Spleen (tissue), 11 donors: ENCODE results near the gene C19orf85. TPM values are rescaled to one million over a fixed set of nuclear protein-coding genes. Genes with fewer than 3 reads are reported as not detected.
A peak's percentile ranks its signal among the peaks of the same experiment; 100 is the strongest.
"Not testable (repeated sequence)": the region's sequence is repeated elsewhere in the genome, so short reads cannot be mapped to it uniquely, and the experiment has no call there.

Experiments
- DNase-seq: peaks from one replicate; pipeline ENCODE4 v3.0.0-alpha.2; 2020
- H3K27ac ChIP-seq, 8 donors: fragments of 200-600 bp; sonication (generic) in 7 of 8; 1 replicate in 4 of 8; 2 replicates in 4 of 8; pipeline versions ENCODE4 v1.5.0 to v1.8.0; 2016 to 2021; ENCODE audit warnings: inconsistent platforms in 4 of 8, mild to moderate bottlenecking in 4 of 8, moderate library complexity in 1 of 8
- H3K27me3 ChIP-seq, 7 donors: fragments of 200-600 bp; sonication (generic) in 6 of 7; replicated peaks in 1 of 7; 1 replicate in 4 of 7; 2 replicates in 3 of 7; pipeline versions ENCODE4 v1.5.0 to v1.8.0; 2016 to 2021; ENCODE audit warnings: inconsistent platforms in 3 of 7, mild to moderate bottlenecking in 1 of 7
- H3K36me3 ChIP-seq, 6 donors: fragments of 200-600 bp; sonication (generic) in 5 of 6; 1 replicate in 4 of 6; 2 replicates in 2 of 6; pipeline versions ENCODE4 v1.5.0 to v1.8.0; 2016 to 2021; ENCODE audit warnings: inconsistent platforms in 2 of 6
- H3K4me1 ChIP-seq, 6 donors: fragments of 200-600 bp; sonication (generic) in 5 of 6; 1 replicate in 3 of 6; 2 replicates in 3 of 6; pipeline versions ENCODE4 v1.5.0 to v1.8.0; 2016 to 2021; ENCODE audit warnings: inconsistent platforms in 3 of 6
- H3K4me3 ChIP-seq, 8 donors: fragments of 200-600 bp; sonication (generic) in 7 of 8; 1 replicate in 4 of 8; 2 replicates in 4 of 8; pipeline versions ENCODE4 v1.5.0 to v1.8.0; 2016 to 2021; ENCODE audit warnings: inconsistent platforms in 4 of 8, mild to moderate bottlenecking in 4 of 8, moderate library complexity in 2 of 8
- H3K9me3 ChIP-seq, 8 donors: fragments of 200-600 bp; sonication (generic) in 7 of 8; 1 replicate in 4 of 8; 2 replicates in 4 of 8; pipeline versions ENCODE4 v1.5.0 to v1.8.0; 2016 to 2021; ENCODE audit warnings: inconsistent platforms in 4 of 8
- POLR2A ChIP-seq, 3 donors: fragments of 450-650 bp; IDR thresholded peaks; one replicate each; pipeline ENCODE4 v1.5.1; 2017; ENCODE audit warnings: antibody characterized with exemption in 3 of 3, mild to moderate bottlenecking in 1 of 3
- POLR2AphosphoS5 ChIP-seq, 3 donors: sonication (generic); formaldehyde crosslinking; IDR thresholded peaks; one replicate each; pipeline ENCODE4 v1.5.1; 2017; ENCODE audit warnings: antibody characterized with exemption in 3 of 3
- WGBS, 5 donors: extraction: QIAGEN DNeasy Blood & Tissue Kit in 3 of 5; methylation state at CpG; one replicate each; pipeline versions ENCODE4 v1.1.5 to v1.1.7; 2013 to 2018; 5-methylcytosine and 5-hydroxymethylcytosine counted together
- intact Hi-C: fragments of 100-400 bp; cut with DNase I; formaldehyde crosslinking; loops from one replicate; pipeline ENCODE4 v1.15.0; 2023; ENCODE audit warnings: low total_unique reads
- polyA plus RNA-seq, 3 donors: library from polyadenylated mRNA; stranded (reverse); fragments of 200-250 nt; gene quantifications; one replicate each; pipeline ENCODE4 v1.2.1, GENCODE V29; 2013
- total RNA-seq, 7 donors: library from RNA; depleted of rRNA in 3 of 7; stranded (reverse); fragments of >200 nt in 3 of 7; fragmentation: NEBNext Ultra II Directional in 4 of 7; extraction: Animal tissue kit (Norgen Biotek cat#: 25700) in 4 of 7; gene quantifications; one replicate each; pipeline versions ENCODE4 v1.1.0 to v1.2.1, GENCODE V29; 2016 to 2021
- TF ChIP-seq, protein P1 (sequence below), 11 experiments: fragments of 200-600 bp in 7 of 11; fragments of 450-650 bp in 4 of 11; sonication (generic) in 4 of 11; IDR thresholded peaks in 8 of 11; conservative IDR thresholded peaks in 3 of 11; 1 replicate in 7 of 11; 2 replicates in 4 of 11; pipeline versions ENCODE4 v1.4.0 to v1.8.0; 2016 to 2021; ENCODE audit warnings: antibody characterized with exemption in 11 of 11, inconsistent platforms in 4 of 11, mild to moderate bottlenecking in 1 of 11
- donor health status: healthy with polysubstance abuse.
- donor health status: DM: no; HTN: no; CAD: no; lungs with moderate emphysema.
- donor health status: DM: no; HTN: no; CAD: no.
- donor health status: Bipolar disorder and iron deficiency.
- donor health status: healthy.
- donor health status: DM: no; HTN: no; CAD: no.
- donor health status: DM: yes; HTN: yes; CAD: no.

The C19orf85 gene
- total and polyA plus RNA-seq, 10 donors: not detected

DNA sequence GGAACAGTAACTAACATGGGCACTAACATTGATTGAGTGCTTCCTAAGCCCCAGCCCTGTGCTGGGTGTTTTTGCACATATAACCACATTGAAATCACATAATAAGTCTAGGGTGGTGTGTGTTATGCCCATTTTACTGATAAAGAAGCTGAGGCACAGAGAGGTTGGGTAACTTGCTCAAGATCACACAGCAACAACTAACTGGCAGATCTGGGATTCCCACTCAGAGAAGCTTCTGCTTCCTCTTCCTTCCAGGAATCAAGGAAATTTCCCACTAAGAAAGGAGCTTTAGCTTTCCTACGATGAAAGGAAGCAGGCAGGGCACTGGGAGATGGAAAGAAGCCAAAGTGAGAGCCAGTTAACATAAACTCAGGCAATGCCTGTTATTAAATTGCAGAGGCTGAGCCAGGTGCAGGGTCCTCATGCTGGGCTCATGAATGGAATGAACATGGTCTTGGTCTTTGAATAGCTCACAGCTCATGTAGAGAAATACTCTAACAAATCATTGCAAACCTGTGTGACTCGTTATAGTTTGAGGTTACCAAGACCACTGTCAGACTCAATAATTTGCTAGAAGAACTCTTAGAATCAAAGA, 33.8 kb upstream of the C19orf85 start:
- WGBS, 5 donors: 28 to 71% (median 36%) methylated on average over 2 of the region's 2 CpGs
- intact Hi-C loops: no loop called here
- no peak overlapping the region for H3K27ac ChIP-seq

DNA sequence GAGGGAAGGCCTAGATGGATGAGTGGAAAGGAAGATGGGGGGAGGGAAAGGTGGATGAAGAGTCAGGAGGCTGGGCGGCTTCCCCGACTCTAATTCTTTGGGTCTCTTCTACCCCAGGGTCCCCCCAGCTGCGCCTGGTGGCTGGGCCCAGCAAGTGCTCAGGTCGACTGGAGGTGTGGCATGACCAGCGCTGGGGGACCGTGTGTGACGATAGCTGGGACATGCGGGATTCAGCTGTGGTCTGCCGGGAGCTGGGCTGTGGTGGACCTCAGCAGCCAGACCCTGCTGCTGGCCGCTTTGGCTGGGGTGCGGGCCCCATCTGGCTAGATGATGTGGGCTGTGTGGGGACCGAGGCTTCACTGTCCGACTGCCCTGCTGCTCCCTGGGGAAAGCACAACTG, 33.2 kb upstream of the C19orf85 start:
- Histone ChIP-seq H3K4me1 (peaks cover 0 to 4% (median 1%) of the 10 kb centered on the region in 6 donors), H3K4me3 (no peak overlapping the region), H3K27ac (no peak overlapping the region), H3K9me3 (no peaks in the 10 kb centered on the region), H3K36me3 (peaks cover 0 to 31% (median 0%) of the 10 kb centered on the region in 6 donors), H3K27me3 (peaks cover 0 to 21% (median 14%) of the 10 kb centered on the region in 7 donors)
- intact Hi-C loops: no loop called here
- DNase-seq: no peak
- 72 to 96% (median 85%) methylated on average over 13 of the region's 13 CpGs for WGBS, 5 donors
- no peak for TF ChIP-seq POLR2A (IDR thresholded peaks at IDR 0.05)
- TF ChIP-seq POLR2AphosphoS5 (IDR thresholded peaks at IDR 0.05): no peak

More for the DNA sequence above, 33.8 kb upstream of the C19orf85 start:
- Histone ChIP-seq H3K27me3 (peaks cover 0 to 16% (median 9%) of the 10 kb centered on the region in 7 donors), H3K4me3 (no peak overlapping the region), H3K4me1 (peaks cover 0 to 8% (median 4%) of the 10 kb centered on the region in 6 donors), H3K9me3 (no peaks in the 10 kb centered on the region), H3K36me3 (peaks cover 0 to 31% (median 0%) of the 10 kb centered on the region in 6 donors)
- TF ChIP-seq POLR2A (IDR thresholded peaks at IDR 0.05) (no peak), POLR2AphosphoS5 (IDR thresholded peaks at IDR 0.05) (no peak)
- TF ChIP-seq, protein P1, sequence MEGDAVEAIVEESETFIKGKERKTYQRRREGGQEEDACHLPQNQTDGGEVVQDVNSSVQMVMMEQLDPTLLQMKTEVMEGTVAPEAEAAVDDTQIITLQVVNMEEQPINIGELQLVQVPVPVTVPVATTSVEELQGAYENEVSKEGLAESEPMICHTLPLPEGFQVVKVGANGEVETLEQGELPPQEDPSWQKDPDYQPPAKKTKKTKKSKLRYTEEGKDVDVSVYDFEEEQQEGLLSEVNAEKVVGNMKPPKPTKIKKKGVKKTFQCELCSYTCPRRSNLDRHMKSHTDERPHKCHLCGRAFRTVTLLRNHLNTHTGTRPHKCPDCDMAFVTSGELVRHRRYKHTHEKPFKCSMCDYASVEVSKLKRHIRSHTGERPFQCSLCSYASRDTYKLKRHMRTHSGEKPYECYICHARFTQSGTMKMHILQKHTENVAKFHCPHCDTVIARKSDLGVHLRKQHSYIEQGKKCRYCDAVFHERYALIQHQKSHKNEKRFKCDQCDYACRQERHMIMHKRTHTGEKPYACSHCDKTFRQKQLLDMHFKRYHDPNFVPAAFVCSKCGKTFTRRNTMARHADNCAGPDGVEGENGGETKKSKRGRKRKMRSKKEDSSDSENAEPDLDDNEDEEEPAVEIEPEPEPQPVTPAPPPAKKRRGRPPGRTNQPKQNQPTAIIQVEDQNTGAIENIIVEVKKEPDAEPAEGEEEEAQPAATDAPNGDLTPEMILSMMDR (IDR thresholded peaks at IDR 0.05 in 8 of 11, conservative IDR thresholded peaks at IDR 0.05 in 3 of 11): no peak
- DNase-seq: no peak

DNA sequence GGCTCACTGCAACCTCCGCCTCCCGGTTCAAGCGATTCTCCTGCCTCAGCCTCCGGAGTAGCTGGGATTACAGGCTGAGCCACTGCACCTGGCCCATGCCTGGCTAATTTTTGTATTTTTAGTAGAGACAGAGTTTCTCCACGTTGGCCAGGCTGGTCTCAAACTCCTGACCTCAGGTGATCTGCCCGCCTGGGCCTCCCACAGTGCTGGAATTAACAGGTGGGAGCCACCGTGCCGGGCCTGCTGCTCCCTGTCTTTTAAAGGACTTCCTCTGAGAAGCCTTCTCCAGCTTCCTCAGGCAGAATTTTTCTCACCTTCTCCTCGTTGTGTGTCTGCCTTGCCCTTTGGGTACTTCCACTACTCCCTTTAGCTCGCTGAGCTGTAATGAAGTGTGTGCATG, 32.3 kb upstream of the C19orf85 start:
- H3K27me3 ChIP-seq: peaks cover 0 to 31% (median 14%) of the 10 kb centered on the region in 7 donors
- peaks cover 0 to 13% (median 6%) of the 10 kb centered on the region in 6 donors for H3K4me1 ChIP-seq
- intact Hi-C loops, DNase-seq, H3K9me3 ChIP-seq, H3K27ac ChIP-seq, H3K4me3 ChIP-seq: not testable (repeated sequence)
- 78 to 85% (median 82%) methylated on average over 10 of the region's 10 CpGs for WGBS, 5 donors
- H3K36me3 ChIP-seq: peaks cover 0 to 29% (median 0%) of the 10 kb centered on the region in 6 donors

DNA sequence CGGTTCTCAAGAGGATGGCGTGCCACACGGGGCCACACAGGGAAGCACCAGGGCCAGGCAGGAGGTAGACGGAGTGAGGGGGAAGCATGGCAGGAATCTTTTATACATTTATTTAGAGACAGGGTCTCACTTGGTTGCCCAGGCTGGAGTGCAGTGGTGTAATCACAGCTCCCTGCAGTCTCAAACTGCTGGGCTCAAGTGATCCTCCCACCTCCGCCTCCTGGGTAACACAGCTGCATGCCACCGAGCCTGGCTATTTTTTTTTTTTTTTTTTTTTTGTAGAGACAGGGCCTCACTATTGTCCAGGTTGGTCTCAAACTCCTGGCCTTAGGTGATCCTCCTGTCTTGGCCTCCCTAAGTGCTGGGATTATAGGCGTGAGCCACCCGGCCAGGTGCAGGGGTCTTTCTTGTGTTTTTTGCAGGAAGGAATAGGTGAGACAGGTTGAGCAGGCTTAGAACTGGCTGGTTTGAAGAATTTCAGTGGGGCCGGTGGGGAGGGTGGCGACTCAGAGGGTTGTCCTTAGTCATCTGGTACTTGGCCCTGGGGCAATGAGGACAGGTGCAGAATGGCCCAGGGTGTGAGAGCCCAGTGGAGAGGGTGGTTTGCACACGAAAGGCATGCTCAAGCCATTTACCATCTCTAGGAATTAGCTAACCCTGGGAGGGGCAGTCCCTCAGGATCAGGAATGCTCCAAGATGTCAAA, 31.2 kb upstream of the C19orf85 start:
- Histone ChIP-seq H3K4me3 (peak overlapping the region in 3 of 8 donors; percentile 21 to 42 (median 39)), H3K4me1 (peaks cover 0 to 23% (median 9%) of the 10 kb centered on the region in 6 donors), H3K9me3 (no peaks in the 10 kb centered on the region), H3K36me3 (peaks cover 0 to 19% (median 0%) of the 10 kb centered on the region in 6 donors), H3K27ac (peak overlapping the region in 4 of 8 donors; percentile 17 to 88 (median 85)), H3K27me3 (peaks cover 0 to 41% (median 14%) of the 10 kb centered on the region in 7 donors)
- intact Hi-C loops: no loop called here
- WGBS, 5 donors: 76 to 88% (median 80%) methylated on average over 11 of the region's 11 CpGs
- TF ChIP-seq, protein P1 (IDR thresholded peaks at IDR 0.05 in 8 of 11, conservative IDR thresholded peaks at IDR 0.05 in 3 of 11): no peak
- no peak for TF ChIP-seq POLR2AphosphoS5 (IDR thresholded peaks at IDR 0.05)
- no peak for TF ChIP-seq POLR2A (IDR thresholded peaks at IDR 0.05)
- DNase-seq: no peak
